Activated CD8-positive, alpha-beta memory T cell treated with anti-CD3 and anti-CD28 coated beads for 4 hours (primary cell): ENCODE results near the gene CCDC152.

Experiments
- DNase-seq, 2 donors: peaks; one replicate each; pipeline ENCODE4 v3.0.0-alpha.2; 2020; ENCODE audit warnings: low read depth in 2 of 2

CCDC152 gene

DNA sequence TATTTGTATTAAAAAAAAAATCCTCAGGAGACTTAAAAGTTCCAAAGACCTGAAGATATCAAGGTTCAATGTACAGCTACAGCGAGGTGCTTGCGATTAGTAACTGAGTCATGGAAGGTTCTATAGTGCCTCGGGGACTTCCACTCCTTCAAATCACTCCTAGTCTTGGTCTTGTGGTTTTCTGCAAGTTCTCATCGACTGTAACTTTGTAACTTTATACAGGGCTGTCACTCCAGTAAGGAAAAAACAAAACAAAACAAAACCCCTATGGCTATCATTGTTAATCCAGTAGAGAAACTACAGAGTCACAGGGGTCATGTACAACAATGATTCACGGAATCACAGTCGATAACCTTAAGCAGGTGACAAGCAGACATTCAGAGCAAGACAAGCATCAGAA, 94.9 kb downstream of the CCDC152 start:
- no peak for DNase-seq
